Right ventricle myocardium inferior (tissue), 1 donor: ENCODE results near the gene ZNF521. TPM values are rescaled to one million over a fixed set of nuclear protein-coding genes. Genes with fewer than 3 reads are reported as not detected.
A peak's percentile ranks its signal among the peaks of the same experiment; 100 is the strongest.

Experiments
- ATAC-seq: fragments of 200-7000 bp; cut with Tn5 transposase; one replicate; pipeline ENCODE4 v1.9.1; 2020; ENCODE audit warnings: mild to moderate bottlenecking, moderate library complexity
- DNase-seq: peaks from one replicate; pipeline ENCODE4 v3.0.0; 2021; ENCODE audit errors: missing footprints
- intact Hi-C: fragments of 100-400 bp; cut with DNase I; formaldehyde crosslinking; loops from one replicate; pipeline ENCODE4 v1.11.0; 2022
- total RNA-seq: library from RNA; stranded (reverse); fragmentation: NEBNext Ultra II Directional; extraction: Animal tissue kit (Norgen Biotek cat#: 25700); gene quantifications from one replicate; pipeline ENCODE4 v1.2.1, GENCODE V29; 2021
- donor health status: DM: no; HTN: yes; CAD: no; lungs with severe emphysema.

Gene ZNF521
- total RNA-seq, 1 donor from 2014 or later, result 29.6 TPM

DNA sequence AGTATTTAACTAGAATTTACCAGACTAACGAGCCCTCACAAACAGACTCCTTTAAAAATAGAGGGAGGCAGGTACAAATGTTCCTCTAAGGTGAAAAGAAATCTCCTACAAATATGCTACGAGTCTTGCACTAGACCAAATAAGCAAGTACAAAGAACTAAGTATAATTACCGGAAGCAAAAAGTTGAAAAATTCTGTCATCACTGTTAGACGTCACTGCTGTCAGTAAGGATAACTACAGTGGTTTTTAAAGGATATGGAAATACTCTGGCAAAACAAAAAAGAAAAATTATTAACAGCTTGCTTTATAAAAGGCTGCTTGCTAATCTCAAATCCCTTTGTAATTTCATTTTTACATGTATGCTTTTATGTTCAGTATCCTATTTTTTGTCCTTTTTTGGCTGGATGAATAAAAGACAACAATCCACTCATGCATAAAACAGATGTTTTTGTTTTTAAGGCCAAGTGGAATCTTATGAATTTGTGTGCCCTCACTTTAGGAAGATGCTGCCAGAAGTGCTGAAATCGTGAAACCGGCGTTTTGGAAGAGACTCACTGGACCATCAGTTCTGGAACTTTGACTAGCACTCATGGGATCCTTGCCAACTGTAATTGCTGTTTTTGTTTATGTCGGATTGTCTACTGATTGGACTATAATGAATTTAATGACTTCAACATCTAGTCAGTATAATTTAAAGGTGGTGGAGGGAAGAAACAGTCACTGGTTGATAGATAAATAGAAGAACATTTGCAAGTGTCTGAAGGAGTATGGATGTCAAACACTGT, 6.7 kb downstream of the ZNF521 start:
- DNase-seq (no peak), ATAC-seq (no peak)
- intact Hi-C loops, result loop anchor here (5.0 kb wide), 1 partner anchor 178 kb away; no protein-coding TSS in a partner anchor

- DNase-seq (no peak), ATAC-seq (no peak)
- intact Hi-C loops, result no loop called here
Observed at GRCh38 chr18:25341831-25342230, 10.1 kb downstream of the ZNF521 start.

DNA sequence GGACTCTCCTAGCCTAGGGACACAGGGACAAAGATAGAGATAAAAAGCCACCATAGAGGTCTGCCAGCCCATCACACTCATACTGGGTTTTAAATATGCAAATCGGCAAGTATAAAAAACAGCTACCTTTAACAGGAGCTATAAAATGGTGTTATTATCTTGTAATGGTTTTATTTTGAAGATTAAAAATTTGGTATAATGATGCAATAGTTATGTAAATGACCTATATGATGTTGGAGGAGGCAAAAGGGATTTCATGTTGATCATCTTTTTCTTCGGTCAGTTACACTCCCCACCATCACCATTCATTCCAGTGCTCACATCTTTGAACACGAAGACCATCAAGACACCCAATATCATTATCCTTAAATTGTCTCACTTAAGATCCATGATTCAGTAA, 11.2 kb downstream of the ZNF521 start:
- ATAC-seq, result no peak
- intact Hi-C loops, result no loop called here
- DNase-seq, result no peak

DNA sequence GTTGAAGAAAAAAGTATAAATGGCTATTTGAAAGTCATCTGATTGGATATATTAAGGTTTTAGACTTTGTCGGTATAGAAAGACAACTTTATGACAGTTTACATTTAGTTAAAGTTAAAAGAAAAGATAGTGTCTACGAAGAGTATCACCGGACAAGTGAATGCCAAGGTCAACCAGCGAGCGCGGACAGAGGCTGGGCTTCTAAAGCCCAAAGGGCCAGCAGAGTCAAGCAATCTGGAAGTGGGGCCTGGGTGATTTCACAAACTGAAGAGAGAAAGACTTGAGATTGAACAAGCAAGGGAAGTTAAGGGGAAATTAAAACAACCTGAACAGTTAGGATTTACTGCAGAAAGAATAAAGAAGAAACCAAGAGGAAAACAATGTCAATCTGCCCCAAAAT, 16.3 kb downstream of the ZNF521 start:
- DNase-seq (no peak), ATAC-seq (peak; percentile 37)
- intact Hi-C loops, result no loop called here

- DNase-seq, result no peak
- intact Hi-C loops, result no loop called here
- no peak for ATAC-seq
Observed at GRCh38 chr18:25335062-25335461, 16.9 kb downstream of the ZNF521 start.

DNA sequence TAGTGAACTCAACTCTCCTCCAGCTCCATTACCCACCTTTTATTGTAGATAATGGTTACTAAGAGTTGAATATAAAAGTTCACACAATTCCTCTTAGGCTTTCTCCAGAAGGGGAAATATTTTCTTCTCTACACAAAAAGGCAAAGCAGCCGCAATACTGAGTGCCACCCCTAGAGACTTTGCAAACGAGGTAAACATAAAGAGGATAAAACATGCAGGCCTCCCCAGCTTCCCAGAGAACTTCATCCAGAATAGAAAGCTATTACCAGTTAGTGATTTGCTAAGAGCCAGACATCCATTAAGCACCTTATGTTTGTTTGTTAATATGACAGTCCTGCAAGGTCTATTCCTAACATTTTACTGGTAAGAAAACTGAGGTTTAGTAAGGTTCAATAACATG, 17.4 kb downstream of the ZNF521 start:
- no peak for DNase-seq
- no peak for ATAC-seq
- intact Hi-C loops, result no loop called here

DNA sequence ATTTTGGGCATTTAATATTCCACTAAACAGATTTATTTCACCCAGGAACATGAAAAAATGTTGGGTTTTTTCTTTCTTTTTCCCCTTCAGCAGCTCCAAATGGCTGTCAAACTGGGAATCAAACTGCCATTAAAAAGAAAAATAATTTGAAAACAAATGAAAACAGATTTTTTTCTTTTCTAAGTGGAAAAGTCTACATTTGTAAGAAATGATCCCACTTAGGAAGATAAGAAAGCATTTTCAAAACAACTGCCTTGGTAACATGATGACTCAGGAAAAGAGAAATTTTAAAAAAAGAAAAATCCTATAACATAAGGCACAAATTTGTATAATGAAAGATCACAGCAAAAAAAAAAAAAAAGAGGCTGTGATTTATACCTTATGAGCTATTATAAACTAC, 20.0 kb downstream of the ZNF521 start:
- no peak for ATAC-seq
- no peak for DNase-seq
- intact Hi-C loops, result no loop called here

GRCh38 chr18:25329783-25330182, 22.2 kb downstream of the ZNF521 start:
- ATAC-seq, result no peak
- intact Hi-C loops, result no loop called here
- DNase-seq, result no peak

DNA sequence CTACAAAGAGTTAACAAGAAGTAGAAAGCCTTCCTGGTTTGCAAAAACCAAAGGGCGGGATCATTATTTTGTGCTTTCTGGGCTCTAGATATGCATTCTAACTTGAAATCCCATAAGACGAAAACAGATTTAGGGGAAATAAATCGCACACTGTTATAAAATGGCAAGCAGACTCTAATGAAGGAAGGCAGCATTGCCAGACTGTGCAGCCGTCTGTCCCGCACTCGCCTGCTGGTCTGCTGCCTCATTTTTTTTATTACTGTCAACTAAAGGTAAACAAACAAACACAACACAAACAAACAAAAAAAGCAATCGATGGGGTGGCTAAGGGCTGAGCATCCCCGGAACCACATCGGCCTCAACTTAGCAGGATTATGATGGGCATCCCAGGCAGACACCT, 24.4 kb downstream of the ZNF521 start:
- ATAC-seq (no peak), DNase-seq (peak; percentile 54)
- intact Hi-C loops, result no loop called here

GRCh38 chr18:25326361-25326952, 25.5 kb downstream of the ZNF521 start:
- ATAC-seq (peak; percentile 47), DNase-seq (no peak)
- intact Hi-C loops, result no loop called here

DNA sequence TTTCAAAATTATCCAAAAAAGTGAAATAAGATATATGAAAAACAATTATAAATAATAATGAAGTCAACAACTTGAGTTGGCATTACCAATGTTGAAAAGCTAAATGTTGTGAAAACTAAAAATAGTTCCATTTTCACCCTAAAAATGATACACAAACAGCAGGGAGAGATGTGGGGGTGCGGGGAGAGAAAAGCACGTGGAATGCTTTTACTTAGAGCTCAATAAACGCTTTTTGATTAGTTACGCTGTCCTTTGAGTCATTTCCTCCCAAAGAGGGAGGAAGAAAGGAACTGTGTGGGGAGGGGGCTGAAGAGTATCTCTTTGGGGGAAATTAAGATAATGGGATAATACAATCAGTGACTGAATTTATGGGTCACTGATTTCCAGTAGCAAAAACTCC, 29.2 kb downstream of the ZNF521 start:
- DNase-seq, result no peak
- ATAC-seq, result no peak
- intact Hi-C loops, result no loop called here

DNA sequence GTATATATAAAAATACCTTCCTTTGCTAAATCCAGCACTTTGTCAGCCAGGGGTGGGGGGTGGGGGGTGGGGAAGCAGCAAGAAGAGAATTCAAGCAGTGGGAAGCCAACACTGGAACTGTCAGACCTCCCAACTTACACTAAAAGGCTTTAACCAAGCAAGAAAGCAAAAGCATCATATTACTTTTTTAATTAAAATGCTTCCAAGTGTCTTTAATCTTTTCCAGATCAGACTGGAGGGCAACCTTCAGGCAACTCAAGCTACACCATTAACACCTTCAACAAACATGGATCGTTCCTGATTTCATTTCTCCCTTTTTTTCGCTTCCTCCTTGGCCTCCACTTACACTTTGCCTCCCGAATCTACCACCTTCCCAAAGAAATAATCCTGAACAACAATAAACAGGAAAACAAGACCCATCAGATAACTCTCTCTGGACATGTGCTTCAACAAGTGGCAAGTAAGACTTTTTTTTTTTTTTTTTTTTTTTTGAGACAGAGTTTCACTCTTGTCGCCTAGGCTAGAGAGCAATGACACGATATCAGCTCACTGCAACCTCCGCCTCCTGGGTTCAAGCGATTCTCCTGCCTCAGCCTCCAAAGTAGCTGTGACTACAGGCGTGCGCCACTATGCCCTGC, 35.5 kb downstream of the ZNF521 start:
- intact Hi-C loops, result no loop called here
- DNase-seq (no peak), ATAC-seq (no peak)

GRCh38 chr18:25314838-25315190, 37.2 kb downstream of the ZNF521 start:
- ATAC-seq (peak; percentile 10), DNase-seq (no peak)
- intact Hi-C loops, result no loop called here

DNA sequence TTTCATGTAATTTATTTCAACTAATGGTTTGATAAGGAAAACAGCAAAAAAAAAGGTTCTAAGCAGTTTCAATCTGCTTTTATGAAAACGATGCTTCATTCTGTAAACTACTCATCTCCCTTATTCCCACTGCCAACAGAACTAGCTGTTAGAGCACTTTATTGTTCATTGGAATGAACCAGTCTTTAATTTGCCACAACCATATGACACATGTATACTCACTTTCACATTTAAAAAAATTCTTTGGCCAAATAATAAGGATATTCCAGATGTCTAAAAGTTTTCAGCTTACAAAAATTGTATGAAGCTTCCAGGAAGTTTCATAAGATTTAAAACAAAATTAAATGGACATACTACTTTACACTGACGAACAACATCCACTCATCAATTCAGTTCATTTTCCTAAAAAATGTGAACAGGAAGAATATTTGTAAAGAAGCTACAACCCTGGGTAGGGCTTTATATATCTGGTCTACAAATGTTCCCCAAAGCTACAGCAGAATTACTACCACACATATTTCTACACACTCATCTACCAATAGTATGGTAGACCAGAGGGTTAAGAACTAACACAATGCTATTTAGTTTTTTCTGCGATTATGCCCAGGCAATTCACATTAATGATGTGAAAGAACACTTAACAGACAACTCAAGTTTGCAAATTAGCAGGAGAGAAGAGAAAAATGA, 37.7 kb downstream of the ZNF521 start:
- ATAC-seq, result no peak
- DNase-seq, result no peak
- intact Hi-C loops, result no loop called here

DNA sequence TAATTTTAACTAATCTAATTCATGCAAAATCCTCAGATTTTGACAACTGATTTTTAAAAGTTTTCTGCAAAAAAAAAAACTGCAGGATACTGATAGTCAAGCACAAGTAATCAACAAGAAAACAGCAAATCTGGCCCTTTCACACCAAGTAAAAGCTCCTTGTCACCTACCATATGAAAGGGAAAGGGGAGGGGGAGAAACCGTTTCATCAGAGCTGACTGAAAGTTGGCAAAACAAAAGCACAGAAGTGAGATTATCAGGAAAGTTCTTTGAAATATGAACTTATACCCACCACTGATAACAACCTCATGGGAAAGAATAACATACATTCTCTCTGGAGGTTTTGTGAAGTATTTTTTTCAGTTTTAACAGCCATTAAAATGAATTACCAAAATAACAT, 38.7 kb downstream of the ZNF521 start:
- no peak for ATAC-seq
- intact Hi-C loops, result no loop called here
- DNase-seq, result no peak

DNA sequence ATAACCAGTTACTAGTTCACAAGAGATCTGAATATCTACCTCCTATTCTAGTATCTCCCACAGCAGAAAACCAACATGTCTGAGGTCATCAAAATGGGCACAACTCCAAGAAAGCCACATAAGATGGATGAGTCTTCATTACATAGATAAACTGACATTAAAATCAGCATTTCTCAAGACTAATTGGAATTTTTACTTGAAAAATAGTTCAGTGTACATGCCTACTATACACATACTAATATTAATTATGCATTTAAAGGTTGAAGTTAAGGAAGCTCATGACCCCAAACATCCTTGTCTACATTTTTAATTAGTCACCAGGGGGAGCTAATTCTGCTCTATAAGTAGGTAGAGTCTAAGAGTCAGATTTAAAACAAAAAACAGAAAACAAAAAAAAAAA, 41.9 kb downstream of the ZNF521 start:
- intact Hi-C loops, result no loop called here
- no peak for ATAC-seq
- no peak for DNase-seq

- no peak for DNase-seq
- no peak for ATAC-seq
- intact Hi-C loops, result no loop called here
Observed at GRCh38 chr18:25308381-25308780, 43.6 kb downstream of the ZNF521 start.

GRCh38 chr18:25307192-25307591, 44.8 kb downstream of the ZNF521 start:
- ATAC-seq, result no peak

DNA sequence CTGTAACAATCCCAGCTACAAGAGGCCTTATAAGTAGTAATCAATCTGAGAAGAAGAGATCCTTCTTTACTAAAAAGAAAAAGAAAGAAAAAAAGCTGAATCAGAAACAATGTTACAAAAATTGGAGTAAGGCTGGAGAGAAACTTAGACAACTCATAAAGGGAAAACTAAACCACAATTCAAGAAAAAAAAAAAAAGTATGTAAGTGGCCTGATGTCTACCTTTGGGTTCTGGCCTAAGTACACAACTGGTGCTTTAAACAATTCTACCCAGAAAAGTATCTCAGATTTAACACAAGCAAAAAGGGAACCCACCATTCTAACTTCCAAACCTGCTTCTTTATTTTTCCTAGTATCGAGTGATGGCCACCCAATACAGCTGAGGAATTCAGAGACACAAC, 45.3 kb downstream of the ZNF521 start:
- DNase-seq (no peak), ATAC-seq (no peak)
- intact Hi-C loops, result no loop called here

More at GRCh38 chr18:25307192-25307591, 44.8 kb downstream of the ZNF521 start:
- intact Hi-C loops, result no loop called here
- DNase-seq, result no peak

DNA sequence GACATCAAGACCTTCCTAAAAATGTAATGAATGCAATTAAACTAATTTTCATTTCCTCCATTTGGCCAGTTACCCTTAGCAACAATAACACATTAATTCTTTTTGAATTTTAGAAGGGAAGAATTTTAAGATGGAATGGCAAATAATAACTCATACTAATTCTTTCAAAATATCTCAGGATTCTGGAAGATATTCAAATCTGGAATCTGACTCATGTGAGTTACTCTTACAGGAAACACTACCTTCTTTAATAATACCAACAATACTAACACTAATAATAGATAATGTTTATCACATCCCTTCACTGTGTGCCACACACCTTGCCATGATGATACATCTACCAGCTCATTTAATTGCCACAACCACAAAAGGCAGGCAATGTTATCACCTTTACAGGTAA, 46.4 kb downstream of the ZNF521 start:
- intact Hi-C loops, result no loop called here
- ATAC-seq (no peak), DNase-seq (no peak)
